Non-pigmented ciliary epithelial cell (primary cell): Measurements from ENCODE around the gene SLC2A10.

ENCODE experiments used
- DNase-seq: peaks from one replicate; pipeline ENCODE4 v3.0.0-alpha.2; 2010; ENCODE audit warnings: low read depth

The SLC2A10 gene

GRCh38 chr20:46735436-46735835 is 26.0 kb downstream of the SLC2A10 start:
- DNase-seq, result no peak

- DNase-seq, result no peak
These were observed 30.2 kb downstream of the SLC2A10 start for GRCh38 chr20:46739431-46740213.

- DNase-seq, result no peak
These were observed 30.8 kb downstream of the SLC2A10 start for GRCh38 chr20:46740214-46740609.

- no peak for DNase-seq
These were observed 32.6 kb downstream of the SLC2A10 start for GRCh38 chr20:46741924-46742668.

GRCh38 chr20:46742669-46743045 is 33.2 kb downstream of the SLC2A10 start:
- DNase-seq, result no peak

- no peak for DNase-seq
These were observed 33.6 kb downstream of the SLC2A10 start for GRCh38 chr20:46743088-46743487.

GRCh38 chr20:46746956-46747526 is 37.6 kb downstream of the SLC2A10 start:
- DNase-seq, result no peak

- no peak for DNase-seq
These were observed 39.7 kb downstream of the SLC2A10 start for GRCh38 chr20:46749147-46749546.

GRCh38 chr20:46751856-46752255 is 42.4 kb downstream of the SLC2A10 start:
- DNase-seq, result no peak

GRCh38 chr20:46752728-46753127 is 43.3 kb downstream of the SLC2A10 start:
- DNase-seq, result no peak

GRCh38 chr20:46755483-46756413 is 46.3 kb downstream of the SLC2A10 start:
- no peak for DNase-seq

- no peak for DNase-seq
These were observed 47.0 kb downstream of the SLC2A10 start for GRCh38 chr20:46756419-46756818.

GRCh38 chr20:46757135-46757534 is 47.7 kb downstream of the SLC2A10 start:
- no peak for DNase-seq

- no peak for DNase-seq
These were observed 48.6 kb downstream of the SLC2A10 start for GRCh38 chr20:46757754-46758678.

- DNase-seq, result no peak
These were observed 49.6 kb downstream of the SLC2A10 start for GRCh38 chr20:46758929-46759669.

GRCh38 chr20:46761566-46761965 is 52.1 kb downstream of the SLC2A10 start:
- DNase-seq, result no peak

GRCh38 chr20:46764068-46764467 is 54.6 kb downstream of the SLC2A10 start:
- DNase-seq, result no peak

GRCh38 chr20:46765506-46766120 is 56.2 kb downstream of the SLC2A10 start:
- DNase-seq, result no peak

- no peak for DNase-seq
These were observed 57.8 kb downstream of the SLC2A10 start for GRCh38 chr20:46767127-46767761.
